Heart left ventricle (tissue), 13 donors: ENCODE measurements around the gene SSU72.

ENCODE experiments used
- POLR2A ChIP-seq, 2 donors: fragments of 450-650 bp; IDR thresholded peaks; one replicate each; pipeline ENCODE4 v1.6.1; 2017; ENCODE audit warnings: antibody characterized with exemption in 2 of 2, mild to moderate bottlenecking in 2 of 2, moderate library complexity in 2 of 2
- TF ChIP-seq, protein P1 (sequence below), 12 donors: fragments of 200-600 bp; sonication (generic) in 4 of 12; IDR thresholded peaks; one replicate each; pipeline versions ENCODE4 v1.5.0 to v1.8.0; 2018 to 2022; ENCODE audit warnings: antibody characterized with exemption in 12 of 12, mild to moderate bottlenecking in 5 of 12
- donor health status: ischemic (EF 13 %, LVEDD 7.1; RV severe dilation, severe dysfunction).
- donor health status: DM: no; HTN: yes; CAD: no.
- donor health status: DM: no; HTN: no; CAD: no.
- donor health status: ischemic (EF 25% LVEDD 6.9; RV normal size, moderate dysfunction).
- donor health status: ischemic (EF 25% LVEDD 5.7; RV mildly dilated, moderate dysfunction).
- donor health status: ischemic (EF 35%, LVEDD 5.7; RV mildly dilated, moderate dysfunction).
- donor health status: nonischemic (EF 11% LVEDD 7.7; RV severe dilation, severe dysfunction).
- donor health status: DM: yes; HTN: yes; CAD: no.
- donor health status: PGD.
- donor health status: ischemic (EF 29% LVEDD 5.4; RV normal size, mild dysfunction).
- donor health status: nonischemic (EF 23%, LVEDD 6.1; RV moderate dilation, normal function).

GRCh38 chr1:1527092-1527816, 47.4 kb downstream of the SSU72 start:
- TF ChIP-seq, protein P1, sequence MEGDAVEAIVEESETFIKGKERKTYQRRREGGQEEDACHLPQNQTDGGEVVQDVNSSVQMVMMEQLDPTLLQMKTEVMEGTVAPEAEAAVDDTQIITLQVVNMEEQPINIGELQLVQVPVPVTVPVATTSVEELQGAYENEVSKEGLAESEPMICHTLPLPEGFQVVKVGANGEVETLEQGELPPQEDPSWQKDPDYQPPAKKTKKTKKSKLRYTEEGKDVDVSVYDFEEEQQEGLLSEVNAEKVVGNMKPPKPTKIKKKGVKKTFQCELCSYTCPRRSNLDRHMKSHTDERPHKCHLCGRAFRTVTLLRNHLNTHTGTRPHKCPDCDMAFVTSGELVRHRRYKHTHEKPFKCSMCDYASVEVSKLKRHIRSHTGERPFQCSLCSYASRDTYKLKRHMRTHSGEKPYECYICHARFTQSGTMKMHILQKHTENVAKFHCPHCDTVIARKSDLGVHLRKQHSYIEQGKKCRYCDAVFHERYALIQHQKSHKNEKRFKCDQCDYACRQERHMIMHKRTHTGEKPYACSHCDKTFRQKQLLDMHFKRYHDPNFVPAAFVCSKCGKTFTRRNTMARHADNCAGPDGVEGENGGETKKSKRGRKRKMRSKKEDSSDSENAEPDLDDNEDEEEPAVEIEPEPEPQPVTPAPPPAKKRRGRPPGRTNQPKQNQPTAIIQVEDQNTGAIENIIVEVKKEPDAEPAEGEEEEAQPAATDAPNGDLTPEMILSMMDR (IDR thresholded peaks at IDR 0.05) = no peak
- no peak for TF ChIP-seq POLR2A (IDR thresholded peaks at IDR 0.05)
